Tibial artery (tissue), 4 donors: ENCODE data around the gene ARMC10.
"Not testable (repeated sequence)": the region's sequence is repeated elsewhere in the genome, so short reads cannot be mapped to it uniquely, and the experiment has no call there.

Experiments used
- DNase-seq, 2 donors: peaks; one replicate each; pipeline ENCODE4 v3.0.0-alpha.2; 2019
- H3K27ac ChIP-seq, 2 donors: fragments of 200-600 bp; sonication (generic) in 1 of 2; 1 replicate in 1 of 2; 2 replicates in 1 of 2; pipeline ENCODE4 v1.5.1; 2018 to 2019; ENCODE audit warnings: mild to moderate bottlenecking in 1 of 2
- H3K27me3 ChIP-seq, 2 donors: fragments of 200-600 bp; sonication (generic) in 1 of 2; one replicate each; pipeline versions ENCODE4 v1.5.1 to v1.6.0; 2016 to 2019
- H3K36me3 ChIP-seq, 3 donors: fragments of 200-600 bp; sonication (generic) in 2 of 3; one replicate each; pipeline ENCODE4 v1.5.1; 2016 to 2019; ENCODE audit warnings: mild to moderate bottlenecking in 2 of 3
- H3K4me1 ChIP-seq, 4 donors: fragments of 200-600 bp; sonication (generic) in 2 of 4; 1 replicate in 3 of 4; 2 replicates in 1 of 4; pipeline ENCODE4 v1.5.1; 2016 to 2019
- H3K4me3 ChIP-seq, 2 donors: fragments of 200-600 bp; sonication (generic) in 1 of 2; 1 replicate in 1 of 2; 2 replicates in 1 of 2; pipeline ENCODE4 v1.5.1; 2018 to 2019; ENCODE audit warnings: mild to moderate bottlenecking in 2 of 2
- H3K9me3 ChIP-seq, 3 donors: fragments of 200-600 bp; sonication (generic) in 1 of 3; one replicate each; pipeline ENCODE4 v1.5.1; 2016 to 2019
- intact Hi-C: fragments of 100-400 bp; cut with DNase I; formaldehyde crosslinking; loops from one replicate; pipeline ENCODE4 v1.15.0; 2023; ENCODE audit warnings: low total_unique reads
- TF ChIP-seq, protein P1 (sequence below), 2 experiments: fragments of 200-600 bp in 1 of 2; fragments of 450-650 bp in 1 of 2; IDR thresholded peaks; one replicate each; pipeline ENCODE4 v1.5.1; 2017 to 2019; ENCODE audit warnings: antibody characterized with exemption in 2 of 2, mild to moderate bottlenecking in 1 of 2, moderate library complexity in 1 of 2

The ARMC10 gene

GRCh38 chr7:103076764-103077163 is 1.8 kb downstream of the ARMC10 start:
- Histone ChIP-seq H3K4me1 (peaks cover 0 to 24% (median 15%) of the 10 kb centered on the region in 4 donors), H3K27ac (no peak overlapping the region), H3K36me3 (peaks cover 0 to 4% (median 0%) of the 10 kb centered on the region in 3 donors), H3K27me3 (no peaks in the 10 kb centered on the region), H3K4me3 (no peak overlapping the region), H3K9me3 (no peaks in the 10 kb centered on the region)
- intact Hi-C loops = loop anchor here (5.0 to 10.0 kb wide), 2 partner anchors 68 to 266 kb away; partner anchors contain the start of genes DNAJC2 and NAPEPLD
- TF ChIP-seq, protein P1, sequence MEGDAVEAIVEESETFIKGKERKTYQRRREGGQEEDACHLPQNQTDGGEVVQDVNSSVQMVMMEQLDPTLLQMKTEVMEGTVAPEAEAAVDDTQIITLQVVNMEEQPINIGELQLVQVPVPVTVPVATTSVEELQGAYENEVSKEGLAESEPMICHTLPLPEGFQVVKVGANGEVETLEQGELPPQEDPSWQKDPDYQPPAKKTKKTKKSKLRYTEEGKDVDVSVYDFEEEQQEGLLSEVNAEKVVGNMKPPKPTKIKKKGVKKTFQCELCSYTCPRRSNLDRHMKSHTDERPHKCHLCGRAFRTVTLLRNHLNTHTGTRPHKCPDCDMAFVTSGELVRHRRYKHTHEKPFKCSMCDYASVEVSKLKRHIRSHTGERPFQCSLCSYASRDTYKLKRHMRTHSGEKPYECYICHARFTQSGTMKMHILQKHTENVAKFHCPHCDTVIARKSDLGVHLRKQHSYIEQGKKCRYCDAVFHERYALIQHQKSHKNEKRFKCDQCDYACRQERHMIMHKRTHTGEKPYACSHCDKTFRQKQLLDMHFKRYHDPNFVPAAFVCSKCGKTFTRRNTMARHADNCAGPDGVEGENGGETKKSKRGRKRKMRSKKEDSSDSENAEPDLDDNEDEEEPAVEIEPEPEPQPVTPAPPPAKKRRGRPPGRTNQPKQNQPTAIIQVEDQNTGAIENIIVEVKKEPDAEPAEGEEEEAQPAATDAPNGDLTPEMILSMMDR (IDR thresholded peaks at IDR 0.05) = no peak
- no peak for DNase-seq

DNA sequence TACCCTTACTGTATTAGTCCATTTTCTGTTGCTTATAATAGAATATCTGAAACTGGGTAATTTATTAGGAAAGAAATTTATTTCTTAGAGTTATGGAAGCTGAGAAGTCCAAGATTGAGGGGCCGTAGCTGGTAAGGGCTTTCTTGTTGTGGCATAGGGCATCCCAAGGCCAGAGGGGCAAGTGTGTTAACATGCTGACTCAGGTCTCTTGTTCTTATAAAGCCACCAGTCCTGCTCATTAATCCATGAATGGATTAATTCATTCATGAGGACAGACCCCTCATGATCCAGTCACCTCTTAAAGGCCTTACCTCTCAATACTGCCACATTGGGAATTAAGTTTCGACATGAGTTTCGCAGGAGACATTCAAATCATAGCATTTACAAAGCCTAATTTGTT is 2.4 kb downstream of the ARMC10 start:
- Histone ChIP-seq H3K27ac (no peak overlapping the region), H3K4me3 (no peak overlapping the region), H3K36me3 (peaks cover 0 to 4% (median 0%) of the 10 kb centered on the region in 3 donors), H3K27me3 (no peaks in the 10 kb centered on the region), H3K9me3 (no peaks in the 10 kb centered on the region), H3K4me1 (peaks cover 0 to 24% (median 15%) of the 10 kb centered on the region in 4 donors)
- DNase-seq = no peak
- intact Hi-C loops = loop anchor here (5.0 to 10.0 kb wide), 2 partner anchors 67 to 265 kb away; partner anchors contain the start of genes DNAJC2 and NAPEPLD
- TF ChIP-seq, protein P1 (IDR thresholded peaks at IDR 0.05) = no peak

GRCh38 chr7:103078226-103078625 is 3.3 kb downstream of the ARMC10 start:
- not testable (repeated sequence) for DNase-seq, H3K9me3 ChIP-seq, H3K27ac ChIP-seq, H3K36me3 ChIP-seq, H3K4me3 ChIP-seq, H3K27me3 ChIP-seq
- intact Hi-C loops = loop anchor here (5.0 to 10.0 kb wide), 2 partner anchors 67 to 264 kb away; partner anchors contain the start of genes DNAJC2 and NAPEPLD
- H3K4me1 ChIP-seq = peaks cover 0 to 24% (median 15%) of the 10 kb centered on the region in 4 donors

DNA sequence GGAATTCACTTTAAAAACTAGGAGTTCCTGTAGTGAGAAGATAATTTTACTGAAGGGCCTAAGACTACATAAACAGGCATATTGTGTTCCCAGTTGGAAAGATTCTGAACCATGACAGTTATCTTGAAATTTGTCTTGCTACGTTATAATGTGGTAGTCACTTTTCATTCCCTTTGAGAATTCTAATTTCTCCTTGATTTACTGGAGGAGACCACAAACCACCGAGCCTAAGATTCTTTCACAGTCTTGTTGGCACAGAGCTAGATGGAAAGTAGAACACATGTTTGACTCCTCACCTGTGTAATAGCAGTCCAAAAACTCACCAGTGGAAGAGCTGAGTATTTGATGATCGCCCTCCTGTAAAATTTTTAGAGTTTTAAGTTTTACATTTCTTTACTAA is 4.9 kb downstream of the ARMC10 start:
- Histone ChIP-seq H3K4me1 (peaks cover 0 to 18% (median 12%) of the 10 kb centered on the region in 4 donors), H3K27ac (no peak overlapping the region), H3K36me3 (peaks cover 5 to 13% (median 12%) of the 10 kb centered on the region in 3 donors), H3K9me3 (no peaks in the 10 kb centered on the region), H3K4me3 (no peak overlapping the region), H3K27me3 (no peaks in the 10 kb centered on the region)
- TF ChIP-seq, protein P1 (IDR thresholded peaks at IDR 0.05) = no peak
- intact Hi-C loops = loop anchor here (5.0 to 10.0 kb wide), 2 partner anchors 65 to 262 kb away; partner anchors contain the start of genes DNAJC2 and NAPEPLD
- no peak for DNase-seq

DNA sequence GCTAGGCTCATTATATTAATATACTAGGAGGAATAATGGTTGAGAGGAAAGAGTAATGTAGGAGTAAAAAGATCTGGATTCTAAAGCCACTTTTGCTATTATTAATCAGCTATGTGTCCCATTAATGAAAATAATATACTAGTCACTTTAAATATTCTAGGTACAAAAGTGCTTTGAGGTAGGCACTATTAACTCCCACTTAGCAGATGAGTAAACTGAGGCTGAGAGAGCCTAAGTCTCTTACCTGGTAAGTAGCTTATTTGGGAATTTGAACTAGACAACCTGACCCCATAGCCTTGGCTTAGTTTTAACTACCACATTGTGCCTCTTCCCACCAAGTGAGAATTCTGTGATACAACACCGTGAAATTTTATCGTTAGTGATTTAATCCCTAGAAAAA is 6.0 kb downstream of the ARMC10 start:
- Histone ChIP-seq H3K4me1 (peaks cover 0 to 15% (median 10%) of the 10 kb centered on the region in 4 donors), H3K9me3 (no peaks in the 10 kb centered on the region), H3K27me3 (no peaks in the 10 kb centered on the region), H3K4me3 (no peak overlapping the region), H3K27ac (no peak overlapping the region), H3K36me3 (peaks cover 5 to 23% (median 17%) of the 10 kb centered on the region in 3 donors)
- no peak for DNase-seq
- TF ChIP-seq, protein P1 (IDR thresholded peaks at IDR 0.05) = no peak
- intact Hi-C loops = no loop called here

DNA sequence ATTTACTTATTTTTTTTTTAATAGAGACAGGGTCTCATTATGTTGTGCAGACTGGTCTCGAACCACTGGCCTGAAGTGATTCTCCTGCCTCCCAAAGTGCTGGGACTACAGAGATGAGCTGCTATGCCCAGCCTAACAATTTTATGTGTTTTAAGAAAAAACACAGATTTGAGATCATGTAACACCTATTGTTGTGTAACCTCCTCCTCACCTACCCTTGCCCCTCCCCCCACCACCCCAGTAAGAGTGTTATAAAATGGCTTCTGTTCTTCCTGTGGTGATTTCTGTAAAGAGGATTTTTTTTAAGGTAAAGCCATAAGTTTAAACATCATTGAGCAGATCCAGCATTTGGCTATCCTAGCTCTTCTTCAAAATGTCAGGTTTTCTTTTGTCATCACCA is 7.6 kb downstream of the ARMC10 start:
- H3K4me1 ChIP-seq = no peaks in the 10 kb centered on the region
- TF ChIP-seq, protein P1 (IDR thresholded peaks at IDR 0.05) = no peak
- intact Hi-C loops = no loop called here
- H3K36me3 ChIP-seq = peaks cover 11 to 34% (median 28%) of the 10 kb centered on the region in 3 donors
- DNase-seq = no peak
- no peaks in the 10 kb centered on the region for H3K27me3 ChIP-seq
- no peak overlapping the region for H3K4me3 ChIP-seq
- H3K27ac ChIP-seq = no peak overlapping the region
- H3K9me3 ChIP-seq = no peaks in the 10 kb centered on the region
